Retinal pigment epithelial cell (primary cell): Measurements from ENCODE around the gene CCDC12.

ENCODE experiments used
- DNase-seq: peaks from one replicate; pipeline ENCODE4 v3.0.0-alpha.2; 2010; ENCODE audit warnings: low read depth
- H3K4me3 ChIP-seq: 2 replicates; pipeline ENCODE4 v1.5.1; 2011; ENCODE audit warnings: mild to moderate bottlenecking, low read length, control low read depth, moderate library complexity
- TF ChIP-seq, protein P1 (sequence below): conservative IDR thresholded peaks from 2 replicates; pipeline ENCODE4 v1.5.1; 2011; ENCODE audit warnings: low read depth, low read length, control low read depth, inconsistent platforms

Gene CCDC12

DNA sequence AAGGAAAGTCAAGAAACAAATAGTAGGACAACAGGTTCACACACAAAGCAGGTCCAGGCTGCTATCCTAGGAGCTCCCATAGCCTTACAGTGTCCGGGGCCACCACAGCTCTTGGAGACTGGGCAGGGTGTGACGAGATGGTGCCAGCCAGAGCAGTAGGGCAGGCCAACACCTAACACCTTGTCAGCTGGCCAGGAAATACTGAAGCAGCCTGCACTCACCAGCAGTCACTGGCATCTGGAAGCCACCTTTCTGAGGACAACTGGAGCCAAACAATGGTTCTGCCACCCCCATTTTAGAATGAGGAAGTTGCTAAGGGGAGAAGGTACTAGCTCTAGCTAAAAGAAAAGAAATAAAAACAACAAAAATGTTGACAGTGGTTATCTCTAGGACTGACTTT lies 47.2 kb downstream of the CCDC12 start:
- no peak for DNase-seq
- TF ChIP-seq, protein P1, sequence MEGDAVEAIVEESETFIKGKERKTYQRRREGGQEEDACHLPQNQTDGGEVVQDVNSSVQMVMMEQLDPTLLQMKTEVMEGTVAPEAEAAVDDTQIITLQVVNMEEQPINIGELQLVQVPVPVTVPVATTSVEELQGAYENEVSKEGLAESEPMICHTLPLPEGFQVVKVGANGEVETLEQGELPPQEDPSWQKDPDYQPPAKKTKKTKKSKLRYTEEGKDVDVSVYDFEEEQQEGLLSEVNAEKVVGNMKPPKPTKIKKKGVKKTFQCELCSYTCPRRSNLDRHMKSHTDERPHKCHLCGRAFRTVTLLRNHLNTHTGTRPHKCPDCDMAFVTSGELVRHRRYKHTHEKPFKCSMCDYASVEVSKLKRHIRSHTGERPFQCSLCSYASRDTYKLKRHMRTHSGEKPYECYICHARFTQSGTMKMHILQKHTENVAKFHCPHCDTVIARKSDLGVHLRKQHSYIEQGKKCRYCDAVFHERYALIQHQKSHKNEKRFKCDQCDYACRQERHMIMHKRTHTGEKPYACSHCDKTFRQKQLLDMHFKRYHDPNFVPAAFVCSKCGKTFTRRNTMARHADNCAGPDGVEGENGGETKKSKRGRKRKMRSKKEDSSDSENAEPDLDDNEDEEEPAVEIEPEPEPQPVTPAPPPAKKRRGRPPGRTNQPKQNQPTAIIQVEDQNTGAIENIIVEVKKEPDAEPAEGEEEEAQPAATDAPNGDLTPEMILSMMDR, result no peak
- H3K4me3 ChIP-seq, result no peak overlapping the region

DNA sequence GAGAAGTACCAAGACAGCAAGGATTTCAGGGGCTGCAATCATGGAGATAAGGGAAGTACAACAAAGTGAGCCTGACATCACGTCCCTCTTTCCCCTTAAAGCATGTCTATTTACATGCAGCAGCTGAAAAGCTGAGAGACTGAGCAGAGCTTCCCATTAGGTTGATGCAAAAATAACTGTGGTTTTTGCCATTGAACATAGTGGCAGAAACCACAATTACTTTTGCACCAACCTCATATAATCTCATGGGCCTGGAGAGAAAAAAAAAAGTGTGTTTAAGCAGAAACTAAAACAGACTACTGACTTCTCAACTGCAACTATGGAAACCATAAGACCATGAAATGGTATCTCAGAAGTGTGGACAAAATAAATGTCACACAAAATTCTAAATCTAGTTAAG lies 48.3 kb downstream of the CCDC12 start:
- DNase-seq, result no peak
- H3K4me3 ChIP-seq, result no peak overlapping the region
- TF ChIP-seq, protein P1, result no peak

DNA sequence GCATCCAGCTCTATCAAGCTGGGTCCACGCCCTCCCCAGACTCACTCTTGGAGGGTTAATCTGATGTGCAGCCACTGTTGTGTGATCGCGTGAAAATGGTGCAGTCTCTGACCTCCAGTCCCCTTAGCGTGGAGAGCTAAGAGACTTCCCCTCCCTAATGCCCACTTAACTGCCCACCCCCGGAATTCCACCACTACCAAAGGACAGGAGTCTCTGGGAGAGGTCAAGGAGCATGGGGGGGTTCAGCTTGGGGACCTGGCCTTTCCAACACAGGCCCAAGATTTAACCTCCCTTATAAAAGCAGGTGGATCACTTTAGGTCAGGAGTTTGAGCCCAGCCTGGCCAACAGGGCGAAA lies 48.8 kb downstream of the CCDC12 start:
- no peak overlapping the region for H3K4me3 ChIP-seq
- TF ChIP-seq, protein P1, result no peak
- DNase-seq, result no peak

DNA sequence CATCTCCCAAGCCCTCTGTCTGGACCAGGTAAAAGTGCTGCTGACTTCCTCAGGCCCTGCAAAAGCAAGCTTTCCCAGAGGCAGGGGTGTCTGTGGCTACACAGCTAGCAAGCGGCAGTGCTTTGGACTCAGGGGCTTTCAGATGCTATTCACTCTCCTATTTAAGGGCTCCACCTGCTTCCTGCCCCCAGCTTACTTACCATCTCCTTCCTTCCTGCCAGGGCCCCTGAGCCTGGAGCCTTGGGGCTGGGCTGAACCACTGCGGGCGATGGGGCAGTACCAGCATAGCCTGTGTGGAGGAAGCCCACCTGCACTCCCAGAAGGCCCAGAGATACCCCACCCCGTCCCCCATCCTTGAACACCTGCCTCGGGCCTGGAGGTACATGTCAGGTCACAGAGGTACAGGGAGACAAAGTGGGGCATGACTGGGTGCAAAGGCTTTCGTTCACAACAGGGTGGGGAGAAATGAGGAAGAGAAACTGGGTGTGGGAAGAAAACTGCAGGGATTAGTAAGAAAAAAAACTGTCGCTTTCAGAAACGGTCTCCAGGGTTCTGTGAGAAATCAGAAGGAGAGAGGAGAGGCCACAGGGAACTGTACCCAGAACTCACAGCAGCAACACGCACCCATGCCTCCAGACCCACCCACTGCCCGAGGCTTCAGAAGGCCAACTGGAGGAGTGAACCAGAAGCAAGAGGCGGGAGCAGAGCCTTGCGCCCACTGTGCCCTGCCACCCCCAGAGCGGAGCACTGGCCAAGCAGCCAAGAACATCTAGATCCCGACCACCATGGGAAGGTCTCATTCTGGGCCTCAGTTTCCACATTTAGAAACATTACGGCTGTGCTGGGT lies 49.5 kb downstream of the CCDC12 start:
- DNase-seq, result no peak

DNA sequence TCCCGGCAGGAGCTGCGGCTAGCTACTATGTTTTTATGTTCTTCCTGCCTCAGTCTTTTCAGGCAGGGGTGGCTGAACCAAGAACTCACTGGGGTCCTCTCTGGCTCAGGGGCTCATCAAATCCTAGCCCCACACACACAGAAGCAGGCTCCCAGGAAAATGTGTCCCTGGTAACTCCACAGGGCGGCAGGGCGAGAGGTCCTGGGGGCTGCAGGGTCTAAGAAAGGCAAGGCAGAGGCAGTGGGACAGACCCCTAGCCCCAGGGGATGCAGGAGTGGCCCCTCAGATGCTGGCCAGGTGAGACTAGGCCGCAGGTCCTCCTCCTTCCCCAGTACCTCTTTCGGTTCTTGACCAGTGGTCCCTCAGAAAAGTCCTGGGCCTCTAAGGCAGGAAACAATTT lies 50.1 kb downstream of the CCDC12 start:
- no peak overlapping the region for H3K4me3 ChIP-seq
- TF ChIP-seq, protein P1, result no peak
- no peak for DNase-seq

More for the DNA sequence above, 49.5 kb downstream of the CCDC12 start:
- H3K4me3 ChIP-seq, result no peak overlapping the region
- TF ChIP-seq, protein P1, result no peak

DNA sequence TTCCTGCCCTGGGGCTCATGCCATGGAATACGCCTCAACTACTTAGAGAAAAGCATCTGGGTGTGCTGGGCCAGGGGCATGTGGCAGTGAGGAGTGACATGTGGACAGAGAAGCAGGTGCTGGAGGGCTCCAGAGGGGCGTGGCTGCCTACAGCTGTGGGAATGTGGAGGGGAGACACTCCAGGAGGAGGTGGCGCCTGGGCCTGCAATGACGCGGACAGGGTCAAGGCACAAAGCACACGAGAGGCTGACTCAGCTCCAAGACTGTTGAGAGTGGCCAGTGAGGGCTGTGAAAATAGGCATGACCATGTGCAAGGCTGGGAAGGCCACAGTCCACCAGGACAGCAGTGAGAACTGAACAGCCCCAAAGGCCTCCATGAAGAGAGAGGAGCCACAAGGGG lies 50.5 kb downstream of the CCDC12 start:
- TF ChIP-seq, protein P1, result no peak
- no peak overlapping the region for H3K4me3 ChIP-seq
- peak; percentile 86 for DNase-seq

DNA sequence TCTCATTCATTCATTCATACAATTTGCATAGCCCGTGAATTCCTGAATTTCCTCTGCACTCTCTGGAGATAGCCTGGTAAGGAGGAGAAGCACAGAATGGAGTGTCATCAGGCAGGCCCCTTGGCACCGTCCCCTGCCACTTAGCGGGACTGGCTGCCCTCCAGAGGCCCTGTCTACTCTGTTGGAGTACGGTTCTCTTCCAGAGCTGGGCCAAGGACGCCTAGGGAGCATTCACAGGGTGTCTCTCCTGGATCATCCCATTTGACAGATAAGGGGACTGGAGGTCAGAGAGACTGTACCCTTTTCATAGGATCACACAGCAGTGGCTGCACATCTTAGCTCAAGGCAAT lies 51.0 kb downstream of the CCDC12 start:
- TF ChIP-seq, protein P1, result no peak
- H3K4me3 ChIP-seq, result no peak overlapping the region
- DNase-seq, result no peak
